Esophagus muscularis mucosa (tissue), 4 donors: ENCODE results near the gene PLPPR2.

ENCODE experiments used
- CTCF ChIP-seq, 3 experiments: fragments of 200-600 bp in 2 of 3; fragments of 450-650 bp in 1 of 3; sonication (generic) in 2 of 3; IDR thresholded peaks; one replicate each; pipeline ENCODE4 v1.5.1; 2017 to 2019; ENCODE audit warnings: antibody characterized with exemption in 3 of 3, mild to moderate bottlenecking in 2 of 3, moderate library complexity in 1 of 3
- EP300 ChIP-seq: sonication (generic); formaldehyde crosslinking; IDR thresholded peaks from one replicate; pipeline ENCODE4 v1.6.1; 2017; ENCODE audit warnings: antibody characterized with exemption
- POLR2A ChIP-seq: fragments of 450-650 bp; IDR thresholded peaks from one replicate; pipeline ENCODE4 v1.6.1; 2017; ENCODE audit warnings: antibody characterized with exemption, moderate library complexity, mild to moderate bottlenecking, low read depth
- POLR2AphosphoS5 ChIP-seq, 2 donors: sonication (generic); formaldehyde crosslinking; IDR thresholded peaks; one replicate each; pipeline ENCODE4 v1.6.1; 2017; ENCODE audit warnings: antibody characterized with exemption in 2 of 2

GRCh38 chr19:11401808-11402543, 46.7 kb downstream of the PLPPR2 start:
- TF ChIP-seq CTCF (IDR thresholded peaks at IDR 0.05), result no peak
- no peak for TF ChIP-seq POLR2A
- TF ChIP-seq POLR2AphosphoS5 (IDR thresholded peaks at IDR 0.05), result no peak
- no peak for TF ChIP-seq EP300
